HG02885 (cell line): Measurements from ENCODE around the gene PSMD2.
"Not testable (repeated sequence)": the region's sequence is repeated elsewhere in the genome, so short reads cannot be mapped to it uniquely, and the experiment has no call there.

Experiments
- ATAC-seq: cut with Tn5 transposase; IDR thresholded peaks from one replicate; pipeline ENCODE4 v1.9.1; 2021; ENCODE audit warnings: mild to moderate bottlenecking; ENCODE audit not compliant: unreplicated experiment, poor library complexity

The PSMD2 gene

GRCh38 chr3:184337399-184337714 is 38.3 kb downstream of the PSMD2 start, which contains the start of gene FAM131A:
TSS of gene FAM131A (plus strand) at chr3:184337600. CDS start at chr3:184337631, 31 bp downstream.
- no peak for ATAC-seq

GRCh38 chr3:184337981-184338380 is 38.9 kb downstream of the PSMD2 start:
- ATAC-seq: no peak

- no peak for ATAC-seq
Measured at GRCh38 chr3:184338511-184338945, 39.5 kb downstream of the PSMD2 start.

GRCh38 chr3:184339001-184339400 is 40.0 kb downstream of the PSMD2 start:
- ATAC-seq: no peak

DNA sequence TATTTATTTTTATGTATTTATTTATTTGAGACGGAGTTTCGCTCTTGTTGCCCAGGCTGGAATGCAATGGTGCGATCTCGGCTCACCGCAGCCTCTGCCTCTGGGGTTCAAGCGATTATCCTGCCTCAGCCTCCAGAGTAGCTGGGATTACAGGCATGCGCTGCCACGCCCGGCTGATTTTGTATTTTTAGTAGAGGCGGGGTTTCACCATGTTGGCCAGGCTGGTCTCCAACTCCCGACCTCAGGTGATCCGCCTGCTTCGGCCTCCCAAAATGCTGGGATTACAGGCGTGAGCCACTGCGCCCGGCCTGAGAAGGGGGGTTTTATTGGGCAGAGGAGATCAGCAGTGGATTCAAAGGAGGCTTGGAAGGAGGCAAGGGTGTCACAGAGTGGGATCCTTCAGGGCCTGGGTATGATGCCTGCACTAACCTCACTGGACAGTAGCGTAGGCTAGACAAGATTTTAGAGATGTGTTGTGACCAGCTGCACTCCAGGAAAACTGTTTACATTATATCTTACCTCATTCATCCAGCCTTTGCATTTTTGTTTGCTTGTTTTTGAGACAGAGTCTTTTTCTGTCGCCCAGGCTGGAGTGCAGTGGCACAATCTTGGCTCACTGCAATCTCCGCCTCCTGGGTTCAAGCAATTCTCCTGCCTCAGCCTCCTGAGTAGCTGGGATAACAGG is 40.6 kb downstream of the PSMD2 start:
- ATAC-seq: not testable (repeated sequence)

- no peak for ATAC-seq
Measured at GRCh38 chr3:184341925-184342324, 42.9 kb downstream of the PSMD2 start.

DNA sequence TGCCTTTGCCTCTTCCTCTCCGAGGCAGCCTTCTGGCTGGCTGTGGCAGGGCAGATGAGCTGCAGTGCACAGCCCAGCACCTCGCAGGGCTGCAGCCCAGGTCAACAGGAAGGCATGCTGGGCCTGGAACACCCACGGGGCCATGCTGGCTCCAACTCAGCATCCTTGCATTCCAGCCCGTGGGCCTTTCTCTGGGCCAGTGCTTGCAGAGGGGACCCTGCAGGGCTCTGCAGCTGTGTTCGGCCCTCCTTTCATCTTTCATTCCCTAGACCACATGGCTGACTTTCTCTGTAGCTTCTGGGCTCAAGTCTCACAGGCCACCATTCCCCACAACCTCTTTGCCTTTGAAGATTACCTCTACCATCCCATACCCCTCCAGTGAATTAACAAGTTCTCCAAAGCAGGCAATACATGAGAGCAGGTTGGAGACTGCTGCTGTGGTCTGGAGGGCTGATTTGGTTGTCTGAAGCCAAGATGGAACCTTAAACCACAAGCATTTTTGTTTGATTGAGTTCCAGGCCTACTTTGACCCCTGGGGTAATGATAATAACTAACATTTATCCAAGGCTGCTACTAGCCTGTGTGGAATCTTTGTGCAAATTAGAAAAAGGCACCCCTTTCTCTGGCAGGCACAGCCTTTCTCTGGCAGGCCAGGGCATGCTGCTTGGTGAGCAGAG is 44.3 kb downstream of the PSMD2 start:
- ATAC-seq: no peak

GRCh38 chr3:184344579-184345316 is 45.7 kb downstream of the PSMD2 start:
- ATAC-seq: no peak

- no peak for ATAC-seq
Measured at GRCh38 chr3:184345317-184346144, 46.5 kb downstream of the PSMD2 start.

DNA sequence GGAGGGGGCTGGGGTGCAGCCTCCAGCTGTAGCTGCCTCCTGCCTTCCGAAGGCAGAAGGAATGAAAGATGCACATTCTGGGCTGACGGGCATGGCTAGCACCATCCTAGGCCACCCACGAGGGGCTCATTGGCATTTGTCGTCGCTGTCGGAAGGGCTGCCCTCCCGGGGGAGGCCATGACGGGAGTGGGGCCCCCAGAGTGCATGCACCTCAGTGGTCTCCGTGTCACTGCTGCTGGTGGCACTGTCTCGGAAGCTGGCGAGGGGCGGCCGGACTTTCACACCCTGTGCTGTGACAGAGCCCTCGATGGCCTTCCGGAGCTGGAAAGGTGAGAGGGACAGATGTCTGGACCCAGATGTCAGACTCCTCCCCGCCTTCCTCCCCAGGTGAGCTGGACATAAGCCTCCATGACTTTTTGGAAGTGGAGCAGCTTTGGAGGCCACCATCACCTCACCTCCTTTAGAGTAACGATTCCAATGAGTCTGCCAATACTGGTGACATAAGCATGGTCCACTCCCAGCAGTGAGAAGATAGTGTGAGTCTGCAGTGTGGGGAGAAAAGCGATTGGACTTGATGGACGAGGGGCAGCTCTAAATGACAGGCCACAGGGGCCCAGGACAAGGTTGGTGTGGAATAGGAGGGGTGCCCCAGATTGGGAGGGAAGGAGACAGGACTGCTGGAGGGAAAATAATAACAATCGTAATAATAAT is 47.6 kb downstream of the PSMD2 start:
- ATAC-seq: no peak

DNA sequence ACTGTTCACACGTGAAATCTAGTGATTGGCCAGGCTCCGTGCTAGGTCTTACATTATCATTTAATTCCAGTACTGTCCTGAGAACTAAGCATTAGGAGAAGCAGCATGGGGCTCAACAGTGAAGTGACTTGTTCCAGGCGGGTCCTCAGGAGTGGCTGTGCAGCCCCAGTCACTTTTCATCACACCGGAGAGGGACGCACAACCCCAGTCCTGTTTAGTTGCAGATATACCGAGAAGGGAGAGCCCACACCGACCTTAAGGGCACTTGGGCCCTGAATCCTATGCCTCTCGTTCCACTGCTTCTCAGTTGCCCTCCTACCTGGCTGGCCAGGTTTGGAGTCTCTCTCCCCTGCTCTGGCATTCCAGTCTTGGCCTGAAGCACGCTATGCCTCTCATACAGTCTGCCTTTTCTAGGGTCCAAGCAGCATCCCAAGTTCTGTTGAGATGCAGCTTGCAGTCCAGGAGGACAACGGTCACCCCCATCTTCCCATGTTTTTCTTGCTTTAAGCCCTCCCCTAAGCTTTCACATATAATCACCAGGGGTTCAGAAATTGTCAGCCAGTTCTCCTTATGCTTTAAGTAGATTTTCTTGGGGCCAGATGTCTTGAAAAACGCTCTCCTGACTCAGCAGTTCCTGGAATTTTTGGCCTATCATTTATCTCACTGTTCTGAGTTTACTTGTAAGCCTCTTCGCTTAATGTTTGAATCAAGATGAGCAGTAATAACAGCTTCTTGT is 48.4 kb downstream of the PSMD2 start:
- no peak for ATAC-seq

DNA sequence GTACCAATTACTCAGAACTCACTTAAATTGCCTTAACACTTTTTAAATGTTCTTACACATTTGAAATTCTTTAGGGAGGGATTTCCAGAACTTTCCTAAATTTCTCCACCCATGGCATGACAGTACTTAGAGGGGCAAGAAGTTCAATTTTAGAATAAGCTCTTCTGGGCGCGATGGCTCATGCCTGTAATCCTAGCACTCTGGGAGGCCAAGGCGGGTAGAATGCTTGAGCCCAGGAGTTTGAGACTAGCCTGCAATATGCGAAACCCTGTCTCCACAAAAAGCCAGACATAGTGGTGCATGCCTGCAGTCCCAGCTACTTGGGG is 49.0 kb downstream of the PSMD2 start:
- ATAC-seq: no peak

DNA sequence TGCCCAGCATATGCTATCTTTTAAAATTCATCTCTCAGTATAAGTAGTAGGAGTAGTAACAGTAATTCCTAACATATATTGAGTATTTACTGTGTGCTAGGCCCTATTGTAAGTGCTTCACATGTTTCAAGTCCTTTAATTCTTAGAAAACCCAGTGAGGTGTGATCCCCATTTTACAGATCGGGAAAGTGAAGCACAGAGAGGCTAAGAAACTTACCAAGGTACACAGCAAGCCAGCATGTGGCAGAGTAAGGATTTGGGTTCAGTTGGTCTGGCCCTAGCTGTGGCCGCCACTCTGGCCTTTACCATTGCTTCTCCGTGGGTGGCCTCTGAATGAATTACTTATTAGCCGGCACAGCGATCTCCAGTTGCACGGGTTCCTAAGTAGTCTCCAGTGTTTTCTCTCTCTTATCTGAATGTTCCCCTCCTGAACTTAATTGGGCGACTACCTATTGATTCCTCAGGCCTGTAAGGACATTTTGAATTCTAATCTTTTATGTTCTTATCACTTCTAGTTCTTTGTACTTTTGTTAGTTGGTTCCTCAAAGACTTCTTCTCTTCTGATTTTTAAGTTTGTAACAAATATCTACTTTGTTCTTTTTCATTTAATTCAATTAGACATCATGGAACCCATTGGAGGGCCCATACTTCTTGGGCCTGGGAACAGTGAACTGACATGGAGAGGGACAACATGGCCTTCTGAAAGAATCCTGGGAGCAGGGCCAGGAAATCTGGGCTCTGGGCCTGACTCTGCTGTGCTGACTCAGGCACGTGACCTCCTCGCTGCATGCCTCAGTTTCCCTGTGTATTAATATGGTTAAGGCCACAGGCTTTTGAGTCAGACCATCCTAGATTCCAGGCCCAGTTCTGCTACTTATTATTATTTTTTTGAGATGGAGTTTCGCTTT is 50.8 kb downstream of the PSMD2 start:
- no peak for ATAC-seq

- ATAC-seq: no peak
Measured at GRCh38 chr3:184350618-184351017, 51.6 kb downstream of the PSMD2 start.

DNA sequence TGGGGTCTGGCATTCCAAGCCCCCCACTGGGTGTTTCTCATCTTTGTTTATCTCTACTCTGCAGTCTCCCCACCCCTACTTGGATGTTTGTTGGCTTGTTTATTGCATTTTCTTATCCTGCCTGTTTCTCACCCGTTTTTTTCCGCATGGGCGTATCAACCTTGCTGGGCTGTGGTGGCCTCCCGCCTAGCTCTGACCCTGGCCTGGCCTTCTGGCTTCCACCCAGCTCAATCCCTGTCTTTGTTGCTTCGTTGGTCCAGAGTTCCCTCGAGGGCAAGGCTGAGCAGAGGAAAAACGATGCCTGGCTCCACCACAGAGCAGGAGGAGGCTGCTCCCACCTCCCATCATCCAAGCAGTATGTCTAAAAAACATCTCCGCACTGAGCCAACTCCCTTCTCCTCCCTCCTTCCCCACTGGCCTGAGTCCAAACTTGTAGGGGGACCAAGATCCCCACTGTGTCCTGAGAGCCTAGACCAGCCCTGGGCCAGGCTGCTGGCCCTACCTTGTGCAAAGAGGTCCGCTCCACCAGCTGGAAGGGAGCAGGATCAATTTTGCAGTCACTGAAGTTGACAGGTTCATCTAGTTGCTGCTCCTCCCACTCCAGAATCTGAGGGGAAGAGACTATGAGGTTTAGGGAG is 52.6 kb downstream of the PSMD2 start:
- no peak for ATAC-seq

- ATAC-seq: no peak
Measured at GRCh38 chr3:184352149-184352785, 53.2 kb downstream of the PSMD2 start.

GRCh38 chr3:184352897-184353545 is 54.0 kb downstream of the PSMD2 start:
- ATAC-seq: no peak
